HG02870 (cell line): ENCODE data around the gene MAML3.

Experiments used
- ATAC-seq: cut with Tn5 transposase; IDR thresholded peaks from one replicate; pipeline ENCODE4 v1.9.1; 2021; ENCODE audit warnings: mild to moderate bottlenecking, moderate library complexity; ENCODE audit not compliant: unreplicated experiment

Gene MAML3

DNA sequence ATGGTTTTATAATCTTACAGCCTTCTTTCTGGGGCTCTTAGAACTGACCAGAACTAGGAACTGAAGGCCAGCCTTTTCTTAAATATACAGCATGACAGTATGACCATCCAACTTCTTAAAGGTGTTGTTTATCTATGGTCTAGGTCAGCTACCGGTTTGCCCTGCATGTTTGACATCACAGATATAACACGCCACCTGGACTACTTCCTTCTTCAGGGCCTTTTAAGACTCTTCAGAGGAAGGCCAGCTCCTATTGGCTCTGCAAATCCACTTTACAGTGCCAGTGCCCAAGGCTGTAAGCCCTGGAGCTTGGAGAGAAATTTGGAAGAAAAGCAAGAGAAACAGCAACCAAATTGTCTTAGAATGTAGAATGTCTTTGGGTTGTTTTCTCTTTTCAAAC, 302.9 kb downstream of the MAML3 start:
- no peak for ATAC-seq

GRCh38 chr4:139849219-139849618, 304.8 kb downstream of the MAML3 start:
- no peak for ATAC-seq

GRCh38 chr4:139848028-139848427, 306.0 kb downstream of the MAML3 start:
- ATAC-seq, result no peak

- ATAC-seq, result no peak
These were observed 306.4 kb downstream of the MAML3 start for GRCh38 chr4:139847602-139848001.

GRCh38 chr4:139846766-139847165, 307.2 kb downstream of the MAML3 start:
- ATAC-seq, result no peak

DNA sequence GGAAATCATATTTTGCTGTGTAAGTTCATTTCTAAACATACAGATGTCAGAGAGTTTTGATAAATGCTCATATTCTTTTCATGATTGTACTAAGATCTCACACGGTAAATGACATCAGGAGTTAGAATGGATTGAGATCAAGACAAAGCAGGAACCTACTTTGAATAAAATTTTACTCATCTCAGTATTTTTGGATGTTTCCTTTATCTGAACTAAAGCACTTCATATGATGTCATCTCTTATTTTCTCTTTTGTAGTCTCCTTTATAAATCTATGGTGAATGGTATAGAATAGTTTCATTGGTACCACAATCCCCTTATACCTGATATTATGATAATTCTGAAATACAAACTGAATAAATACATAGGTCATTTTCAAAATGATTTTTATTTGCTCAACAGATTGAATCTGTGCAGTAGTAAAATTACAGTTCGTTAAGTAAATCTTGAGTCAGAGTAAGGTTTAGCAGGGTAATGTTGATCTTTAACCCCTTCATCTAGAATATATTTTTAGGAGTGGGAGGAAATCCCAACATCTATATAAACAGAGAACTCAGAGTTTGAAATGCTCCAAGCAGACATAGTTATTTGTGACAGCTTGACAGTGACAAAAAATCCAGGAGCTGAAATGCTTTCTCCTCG, 308.4 kb downstream of the MAML3 start:
- ATAC-seq, result no peak

- ATAC-seq, result no peak
These were observed 309.4 kb downstream of the MAML3 start for GRCh38 chr4:139844459-139845036.

DNA sequence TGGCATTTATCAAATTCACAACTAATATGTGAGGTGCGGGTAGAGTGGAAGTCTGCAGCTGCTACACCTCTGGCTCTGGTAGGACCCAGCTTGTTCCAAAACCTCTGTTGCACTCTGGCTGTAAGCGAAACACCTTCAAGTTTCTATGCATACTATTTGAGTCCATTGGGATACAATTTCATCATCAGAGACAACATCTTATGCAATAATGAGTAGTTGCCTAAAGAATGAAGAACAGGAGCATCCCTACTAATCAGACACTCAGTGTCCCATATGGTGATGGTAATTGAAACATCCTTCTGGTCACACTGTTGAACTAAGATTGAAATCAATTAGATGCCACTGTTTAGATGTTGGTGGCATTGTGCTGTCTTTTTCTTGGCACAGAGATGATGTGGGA, 309.9 kb downstream of the MAML3 start:
- ATAC-seq, result no peak

DNA sequence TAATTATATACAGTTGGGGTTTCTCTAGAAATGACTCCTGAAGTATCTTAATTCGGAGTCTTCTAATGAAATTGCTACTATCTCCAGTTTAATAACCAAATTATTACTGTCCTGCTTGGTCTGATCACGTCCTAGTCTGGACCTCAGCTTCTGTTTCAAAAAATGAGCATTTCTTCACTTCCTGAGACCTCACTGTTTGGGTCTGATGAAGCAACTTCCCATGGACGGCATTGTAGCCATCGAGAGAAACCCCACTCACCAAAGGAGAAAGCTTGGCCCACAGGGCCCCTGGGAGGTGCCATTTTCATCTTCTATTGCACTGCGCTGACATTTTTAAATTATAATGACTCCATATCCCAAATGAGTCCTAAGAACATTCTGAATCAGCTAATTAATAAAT, 310.3 kb downstream of the MAML3 start:
- ATAC-seq, result no peak

- no peak for ATAC-seq
These were observed 312.4 kb downstream of the MAML3 start for GRCh38 chr4:139841464-139842195.

DNA sequence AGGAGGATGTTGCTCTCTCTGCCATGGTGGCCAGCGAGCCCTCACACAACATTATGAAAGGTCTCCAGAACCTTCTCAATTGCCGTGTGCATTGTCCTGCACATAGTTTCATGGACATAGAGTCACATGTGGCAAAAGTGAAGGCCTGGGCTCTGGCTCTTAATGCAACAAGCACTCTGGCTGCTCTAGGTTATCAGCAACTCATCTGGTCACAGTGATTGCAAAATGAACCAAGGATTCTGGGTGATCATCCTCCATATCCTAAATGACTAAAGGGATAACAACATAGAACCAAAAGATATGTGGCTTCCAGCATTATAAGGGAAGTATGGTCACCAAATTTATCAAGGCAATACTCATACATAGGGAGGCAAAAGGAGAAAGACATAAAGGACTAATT, 313.2 kb downstream of the MAML3 start:
- ATAC-seq, result no peak

DNA sequence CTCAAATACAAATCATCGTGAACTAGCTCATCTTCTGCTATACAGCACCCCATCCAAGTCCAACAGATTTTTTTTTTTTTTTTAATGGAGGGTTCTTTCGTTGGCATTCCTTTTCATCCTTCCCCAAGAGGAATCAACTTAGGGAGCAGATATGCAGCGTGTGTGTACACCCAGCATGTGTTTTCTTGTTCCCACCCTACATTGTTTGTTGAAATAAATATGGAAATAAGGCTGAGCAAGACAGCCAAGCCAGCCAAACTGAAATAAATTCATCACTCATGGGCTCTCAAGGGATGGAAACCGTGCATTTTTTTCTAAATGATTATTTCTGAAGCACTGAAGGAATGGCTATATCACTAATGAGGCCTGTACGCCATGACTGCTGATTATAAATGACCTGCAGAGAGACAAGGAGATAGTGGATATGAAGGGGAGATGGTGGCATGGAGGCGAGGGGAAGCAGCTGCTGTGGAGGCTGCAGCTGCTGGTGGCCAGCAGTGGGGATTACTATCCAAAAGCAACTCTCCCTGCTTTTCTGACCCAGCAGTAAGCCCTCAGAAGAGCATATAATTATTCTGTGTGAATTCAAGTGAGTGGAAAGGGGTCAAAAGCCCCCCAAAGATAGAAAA, 314.5 kb downstream of the MAML3 start:
- ATAC-seq, result no peak

DNA sequence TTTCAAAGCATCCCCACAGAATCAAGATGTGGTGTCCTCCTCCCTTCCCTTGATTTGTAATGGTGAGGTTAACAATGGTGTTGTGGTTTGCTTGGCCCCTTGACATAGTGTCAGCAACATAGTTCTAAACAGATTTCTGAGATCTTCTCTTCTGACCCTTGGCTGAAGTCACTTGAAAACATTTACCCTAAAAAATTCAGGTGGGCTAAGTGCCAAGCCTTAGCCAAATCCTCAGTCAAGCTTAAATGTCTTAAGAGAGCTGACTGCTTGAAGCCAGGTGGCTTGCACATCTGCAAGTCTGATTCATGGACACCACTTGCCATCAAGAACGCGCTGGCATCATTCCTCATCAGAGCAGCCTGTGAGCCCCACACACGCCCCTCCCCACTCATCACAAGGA, 315.2 kb downstream of the MAML3 start:
- ATAC-seq, result no peak

- no peak for ATAC-seq
These were observed 319.0 kb downstream of the MAML3 start for GRCh38 chr4:139834981-139835391.

GRCh38 chr4:139834226-139834662, 319.7 kb downstream of the MAML3 start:
- no peak for ATAC-seq

DNA sequence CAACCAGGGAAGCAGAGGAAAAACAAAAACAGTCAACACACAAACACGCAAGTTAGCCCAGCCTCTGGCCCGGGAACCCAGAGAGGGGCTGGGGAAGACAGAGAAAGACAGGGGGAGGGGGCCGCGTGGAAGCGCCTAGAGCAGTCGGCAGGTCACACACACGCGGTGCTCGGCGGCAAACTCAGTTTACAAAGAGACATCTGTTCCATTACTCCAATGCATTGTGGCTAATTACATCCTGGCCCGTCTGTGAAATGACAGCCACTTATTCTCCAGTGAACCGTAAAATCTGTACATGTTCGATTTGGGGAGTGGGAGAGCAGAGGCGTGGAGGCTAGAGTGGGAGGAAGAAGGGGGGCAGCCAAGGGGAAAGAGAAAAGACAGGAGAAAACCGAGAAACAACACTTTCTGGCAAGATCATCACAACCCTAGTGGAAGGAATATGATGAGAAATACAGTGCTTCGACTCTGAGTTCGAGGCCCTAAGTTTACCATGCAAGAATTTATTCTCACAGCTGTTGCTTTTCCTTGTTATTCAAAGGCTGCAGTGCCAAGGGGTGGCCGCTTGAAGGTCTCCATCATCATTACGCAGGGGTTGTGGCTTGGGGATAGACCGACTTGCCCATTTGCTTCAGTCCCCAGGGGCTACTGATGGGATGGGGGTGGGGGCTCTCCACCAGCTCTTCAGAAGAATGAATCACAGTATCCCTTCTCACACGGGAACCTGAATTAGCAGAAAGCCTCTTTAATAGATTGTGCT, 320.7 kb downstream of the MAML3 start:
- no peak for ATAC-seq

GRCh38 chr4:139828966-139829664, 324.9 kb downstream of the MAML3 start:
- ATAC-seq, result no peak

GRCh38 chr4:139826426-139826825, 327.6 kb downstream of the MAML3 start:
- no peak for ATAC-seq

GRCh38 chr4:139825523-139826014, 328.4 kb downstream of the MAML3 start:
- ATAC-seq, result no peak

- no peak for ATAC-seq
These were observed 329.0 kb downstream of the MAML3 start for GRCh38 chr4:139824882-139825522.
